ENCODE data around the gene MTA2.
"Not testable (repeated sequence)": the region's sequence is repeated elsewhere in the genome, so short reads cannot be mapped to it uniquely, and the experiment has no call there.

Gene MTA2

DNA sequence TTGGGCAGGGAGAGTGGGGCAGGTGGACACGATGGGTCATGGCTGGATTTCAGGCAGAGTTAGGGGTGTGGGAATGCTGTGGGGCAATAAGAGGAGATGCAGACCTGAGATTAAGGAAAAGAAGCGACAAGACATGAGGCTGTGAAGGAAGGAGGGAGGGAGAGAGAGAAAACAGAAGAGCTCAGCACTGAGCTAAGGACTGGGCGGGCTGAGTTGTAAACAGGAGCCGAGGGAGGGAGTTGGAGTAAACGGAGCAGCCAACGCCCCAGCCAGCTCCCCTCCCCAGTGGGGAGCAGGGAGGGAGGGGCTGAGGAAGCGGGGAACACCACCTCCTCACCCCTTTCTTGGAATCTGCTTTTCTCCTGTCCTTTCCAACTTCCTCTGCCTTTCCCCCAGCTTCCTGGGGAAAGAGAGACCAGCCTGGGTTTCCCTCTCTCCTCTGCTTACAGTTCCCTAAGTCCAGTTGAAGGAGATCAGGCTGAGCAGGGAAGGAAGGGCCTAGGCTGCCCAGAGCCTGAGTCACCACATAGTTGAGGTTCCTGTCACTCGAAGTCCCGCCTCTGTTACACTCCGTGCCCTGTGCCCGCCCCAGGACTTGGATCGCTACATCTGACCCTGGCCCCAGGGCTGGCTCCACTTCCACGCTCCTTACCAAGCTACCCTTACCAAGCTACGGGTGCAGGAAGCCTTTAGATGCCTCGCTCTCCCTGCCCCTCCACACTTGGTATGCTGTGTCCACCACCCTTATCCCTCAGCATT is 48.4 kb downstream of the MTA2 start:
- peak overlapping the region; percentile 83 for H3K27ac ChIP-seq
- TF ChIP-seq, protein P1, sequence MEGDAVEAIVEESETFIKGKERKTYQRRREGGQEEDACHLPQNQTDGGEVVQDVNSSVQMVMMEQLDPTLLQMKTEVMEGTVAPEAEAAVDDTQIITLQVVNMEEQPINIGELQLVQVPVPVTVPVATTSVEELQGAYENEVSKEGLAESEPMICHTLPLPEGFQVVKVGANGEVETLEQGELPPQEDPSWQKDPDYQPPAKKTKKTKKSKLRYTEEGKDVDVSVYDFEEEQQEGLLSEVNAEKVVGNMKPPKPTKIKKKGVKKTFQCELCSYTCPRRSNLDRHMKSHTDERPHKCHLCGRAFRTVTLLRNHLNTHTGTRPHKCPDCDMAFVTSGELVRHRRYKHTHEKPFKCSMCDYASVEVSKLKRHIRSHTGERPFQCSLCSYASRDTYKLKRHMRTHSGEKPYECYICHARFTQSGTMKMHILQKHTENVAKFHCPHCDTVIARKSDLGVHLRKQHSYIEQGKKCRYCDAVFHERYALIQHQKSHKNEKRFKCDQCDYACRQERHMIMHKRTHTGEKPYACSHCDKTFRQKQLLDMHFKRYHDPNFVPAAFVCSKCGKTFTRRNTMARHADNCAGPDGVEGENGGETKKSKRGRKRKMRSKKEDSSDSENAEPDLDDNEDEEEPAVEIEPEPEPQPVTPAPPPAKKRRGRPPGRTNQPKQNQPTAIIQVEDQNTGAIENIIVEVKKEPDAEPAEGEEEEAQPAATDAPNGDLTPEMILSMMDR (IDR thresholded peaks at IDR 0.05) = no peak
- TF ChIP-seq ZFX (IDR thresholded peaks at IDR 0.05; ENCODE audit: borderline replicate concordance) = no peak

DNA sequence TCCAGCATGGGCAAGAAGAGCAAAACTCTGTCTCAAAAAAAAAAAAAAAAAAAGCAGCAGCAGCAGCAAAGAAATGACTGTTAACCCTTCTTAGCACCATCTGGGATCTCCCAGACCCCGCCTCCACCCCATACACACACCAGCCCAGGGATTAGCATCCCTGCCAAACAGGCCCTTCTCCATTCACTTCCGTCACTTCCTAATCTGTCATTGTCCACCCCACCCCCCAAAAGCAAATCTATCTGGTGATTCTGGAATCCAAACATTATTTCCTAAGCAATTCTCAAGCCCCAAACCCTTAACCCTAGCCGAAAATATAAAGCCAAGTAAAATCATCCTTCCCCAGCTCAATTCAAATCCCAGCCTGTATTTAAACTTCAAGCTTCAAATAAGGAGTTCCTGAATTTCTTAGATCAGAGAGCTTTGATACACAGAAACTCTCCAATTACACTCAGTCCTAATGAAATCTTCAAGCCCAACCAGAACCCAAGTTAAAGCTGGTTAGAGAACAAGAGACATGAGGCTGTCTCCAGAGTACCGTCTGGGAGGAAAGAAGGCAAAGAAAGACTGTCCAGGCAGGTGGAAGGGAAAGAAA is 49.1 kb downstream of the MTA2 start:
- TF ChIP-seq, protein P1 (IDR thresholded peaks at IDR 0.05) = no peak
- no peak for TF ChIP-seq ZFX (IDR thresholded peaks at IDR 0.05; ENCODE audit: borderline replicate concordance)
- peak overlapping the region; percentile 83 for H3K27ac ChIP-seq

DNA sequence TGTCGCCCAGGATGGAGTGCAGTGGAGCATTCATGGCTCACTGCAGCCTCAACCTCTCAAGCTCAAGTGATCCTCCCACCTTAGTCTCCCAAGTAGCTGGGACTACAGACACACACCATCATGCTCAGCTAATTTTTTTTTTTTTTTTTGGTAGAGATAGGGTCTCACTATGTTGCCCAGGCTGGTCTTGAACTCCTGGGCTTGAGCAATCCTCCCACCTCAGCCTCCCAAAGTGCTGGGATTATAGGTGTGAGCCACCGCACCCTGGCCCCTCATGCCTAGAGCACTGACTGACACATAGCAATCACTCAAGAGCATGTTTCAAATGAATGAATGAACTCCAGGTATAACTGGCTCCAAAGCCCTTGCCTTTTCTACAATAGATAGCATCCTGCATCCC is 51.2 kb downstream of the MTA2 start:
- not testable (repeated sequence) for H3K27ac ChIP-seq

DNA sequence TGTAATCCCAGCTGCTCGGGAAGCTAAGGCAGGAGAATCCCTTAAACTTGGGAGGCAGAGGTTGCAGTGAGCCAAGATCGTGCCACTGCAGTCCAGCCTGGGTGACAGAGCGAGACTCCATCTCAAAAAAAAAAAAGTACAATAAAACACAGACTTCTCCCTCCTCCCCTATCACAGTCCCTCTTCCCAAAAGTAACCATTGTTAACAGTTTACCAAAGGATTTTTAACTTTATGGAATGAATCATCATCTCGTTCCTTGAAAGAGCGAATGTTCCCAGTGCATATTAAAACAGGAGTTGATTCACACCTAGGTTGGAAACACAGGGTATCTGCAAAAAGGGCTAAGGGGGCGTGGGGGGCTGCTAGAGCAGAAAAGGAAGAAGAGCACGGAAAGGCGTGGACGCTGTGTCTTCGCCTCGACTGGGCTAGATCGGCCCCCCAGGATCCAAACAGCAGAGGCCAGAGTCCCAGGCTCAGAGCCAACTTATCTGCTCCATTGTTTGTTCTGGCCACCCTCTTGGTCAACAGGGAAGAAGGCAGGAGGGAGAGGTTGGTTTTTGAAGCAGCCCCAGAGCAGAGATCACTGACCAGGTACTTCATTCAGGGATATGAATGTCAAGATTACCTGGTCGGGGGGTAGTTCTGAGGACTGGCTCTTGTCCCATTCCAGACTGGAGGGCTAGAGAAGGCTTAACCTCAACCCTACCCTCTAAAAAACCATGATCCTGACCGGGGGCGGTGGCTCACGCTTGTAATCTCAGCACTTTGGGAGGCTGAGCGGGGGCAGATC is 52.9 kb downstream of the MTA2 start:
- peak overlapping the region; percentile 95 for H3K27ac ChIP-seq
- TF ChIP-seq ZFX (IDR thresholded peaks at IDR 0.05; ENCODE audit: borderline replicate concordance) = no peak
- TF ChIP-seq, protein P1 (IDR thresholded peaks at IDR 0.05) = no peak

DNA sequence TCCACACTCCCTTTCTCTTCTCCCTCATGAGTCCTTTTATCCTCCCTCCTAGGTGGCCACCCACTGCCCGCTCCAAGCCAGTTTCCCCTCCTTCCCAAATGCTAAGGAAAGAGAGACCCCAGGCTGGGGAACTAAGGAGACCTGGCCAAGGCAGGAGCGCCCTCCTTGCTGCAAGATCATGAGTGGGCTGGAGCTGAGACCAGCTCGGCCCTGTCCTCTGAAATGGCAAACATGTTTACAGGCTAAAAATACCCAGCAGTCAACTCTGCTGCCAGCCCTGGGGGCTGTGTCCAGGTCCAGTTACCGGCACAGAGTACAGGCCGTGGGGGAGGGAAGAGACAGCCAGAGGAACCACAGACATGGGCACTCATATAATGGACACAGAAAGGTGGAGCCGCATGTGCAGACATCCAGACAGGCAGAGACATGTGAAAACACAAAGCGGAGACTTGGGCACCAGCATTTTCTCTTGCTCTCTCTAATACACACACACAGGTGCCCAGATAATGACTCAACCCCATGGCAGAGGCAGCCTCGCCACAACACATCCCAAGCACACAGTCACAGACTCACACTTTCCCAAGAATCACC is 53.9 kb downstream of the MTA2 start:
- TF ChIP-seq, protein P1 (IDR thresholded peaks at IDR 0.05) = no peak
- TF ChIP-seq ZFX (IDR thresholded peaks at IDR 0.05; ENCODE audit: borderline replicate concordance) = no peak
- H3K27ac ChIP-seq = peak overlapping the region; percentile 95

DNA sequence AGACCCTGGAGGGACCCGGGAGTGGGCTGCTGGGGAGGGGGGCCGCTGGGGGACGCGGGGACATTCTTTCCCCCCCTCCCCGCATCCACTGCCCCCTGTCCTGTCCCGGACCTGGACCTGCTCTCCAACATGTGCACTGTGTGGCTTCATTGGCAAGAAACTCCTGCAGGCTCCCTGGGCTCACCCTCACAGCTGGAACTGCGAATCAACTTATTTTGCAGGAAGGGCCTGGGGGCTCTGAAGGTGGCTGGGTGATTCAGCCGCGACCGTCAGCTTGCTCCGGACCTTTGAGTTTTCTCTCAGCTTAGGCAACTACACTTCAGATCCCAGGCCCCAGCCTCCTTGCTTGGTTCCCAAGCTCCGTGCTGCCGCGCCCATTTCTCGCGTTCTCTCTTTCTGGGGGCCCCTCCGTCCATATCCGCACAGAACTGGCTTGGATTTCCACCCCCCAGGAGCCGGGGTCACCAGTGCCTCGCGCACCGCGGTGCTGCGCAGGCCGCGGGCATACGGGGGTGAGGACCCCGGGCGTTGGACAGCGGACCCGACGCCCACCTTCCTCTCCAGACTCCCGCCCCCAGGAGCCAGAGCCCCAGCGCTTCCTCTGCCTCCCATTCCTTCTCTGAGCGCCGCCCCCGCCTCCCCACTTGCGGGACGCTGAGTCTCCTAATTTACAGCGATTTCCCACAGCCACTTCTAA is 54.6 kb downstream of the MTA2 start:
- TF ChIP-seq ZFX (IDR thresholded peaks at IDR 0.05; ENCODE audit: borderline replicate concordance) = no peak
- TF ChIP-seq, protein P1 (IDR thresholded peaks at IDR 0.05) = no peak
- peak overlapping the region; percentile 95 for H3K27ac ChIP-seq

Measured in 22Rv1 (cell line).